Measurements from ENCODE around the gene CTXN3. TPM values are rescaled to one million over a fixed set of nuclear protein-coding genes. Genes with fewer than 3 reads are reported as not detected.

CTXN3 gene
- total RNA-seq, 1 experiment from 2014 or later, result not detected

GRCh38 chr5:127660047-127660733 lies 11.3 kb downstream of the CTXN3 start:
- ChIA-PET CTCF (no interaction called here), POLR2A (no interaction called here)
- no peak for TF ChIP-seq REST (IDR thresholded peaks at IDR 0.05; ENCODE audit: insufficient read depth in 1 of 2, low read depth in 2 of 2, low read length in 1 of 2)
- TF ChIP-seq SIN3A (IDR thresholded peaks at IDR 0.05; ENCODE audit: borderline replicate concordance, insufficient read depth, low read depth, low read length), result no peak
- TF ChIP-seq POLR2AphosphoS5 (IDR thresholded peaks at IDR 0.05; ENCODE audit: low read depth, low read length), result no peak
- no peak for TF ChIP-seq TCF7L2 (IDR thresholded peaks at IDR 0.05; ENCODE audit: low read depth, low read length)
- no peak for TF ChIP-seq CTCF (IDR thresholded peaks at IDR 0.05)
- Histone ChIP-seq H3K4me1 (ENCODE audit: control insufficient read depth, insufficient read depth, low read length) (no peaks in the 10 kb centered on the region), H3K27ac (ENCODE audit: low read length) (no peak overlapping the region), H3K9me3 (ENCODE audit: control insufficient read depth, insufficient read depth, low read depth, low read length) (no peaks in the 10 kb centered on the region), H3K36me3 (ENCODE audit: control insufficient read depth, insufficient read depth, low read length) (no peaks in the 10 kb centered on the region), H3K27me3 (ENCODE audit: control insufficient read depth, insufficient read depth, low read length) (no peaks in the 10 kb centered on the region), H3K4me3 (ENCODE audit: low read depth in 2 of 2, low read length in 2 of 2) (no peak overlapping the region)
- BruUV-seq (replicated peaks), result no TSS peak
- intact Hi-C loops (cut with micrococcal nuclease; ENCODE audit: unreplicated experiment), result no loop called here
- DNase-seq (ENCODE audit: low read depth, low spot score) (no peak), ATAC-seq (no peak)
- in situ Hi-C loops (cut with HindIII; ENCODE audit: low pct_unique_long_range_greater_than_20kb, low sequenced_read_pairs), result no loop called here

GRCh38 chr5:127664093-127664492 lies 15.2 kb downstream of the CTXN3 start:
- H3K27ac ChIP-seq (ENCODE audit: low read length), result no peak overlapping the region
- in situ Hi-C loops (cut with HindIII; ENCODE audit: low pct_unique_long_range_greater_than_20kb, low sequenced_read_pairs) (no loop called here), intact Hi-C loops (cut with micrococcal nuclease; ENCODE audit: unreplicated experiment) (no loop called here)
- no peaks in the 10 kb centered on the region for H3K9me3 ChIP-seq (ENCODE audit: control insufficient read depth, insufficient read depth, low read depth, low read length)
- no peaks in the 10 kb centered on the region for H3K27me3 ChIP-seq (ENCODE audit: control insufficient read depth, insufficient read depth, low read length)
- H3K36me3 ChIP-seq (ENCODE audit: control insufficient read depth, insufficient read depth, low read length), result no peaks in the 10 kb centered on the region
- no peaks in the 10 kb centered on the region for H3K4me1 ChIP-seq (ENCODE audit: control insufficient read depth, insufficient read depth, low read length)
- no TSS peak for BruUV-seq (replicated peaks)
- DNase-seq (ENCODE audit: low read depth, low spot score), result no peak
- CTCF ChIA-PET, result no interaction called here
- H3K4me3 ChIP-seq (ENCODE audit: low read depth in 2 of 2, low read length in 2 of 2), result no peak overlapping the region
- POLR2A ChIA-PET, result interaction anchor here (0.7 kb wide), 1 partner anchor 8 kb away, joined by 3 read pairs; no protein-coding TSS in a partner anchor
- ATAC-seq, result no peak
- TF ChIP-seq REST (IDR thresholded peaks at IDR 0.05; ENCODE audit: insufficient read depth in 1 of 2, low read depth in 2 of 2, low read length in 1 of 2), result no peak
- no peak for TF ChIP-seq CTCF (IDR thresholded peaks at IDR 0.05)
- TF ChIP-seq POLR2AphosphoS5 (IDR thresholded peaks at IDR 0.05; ENCODE audit: low read depth, low read length), result no peak
- TF ChIP-seq SIN3A (IDR thresholded peaks at IDR 0.05; ENCODE audit: borderline replicate concordance, insufficient read depth, low read depth, low read length), result no peak
- no peak for TF ChIP-seq TCF7L2 (IDR thresholded peaks at IDR 0.05; ENCODE audit: low read depth, low read length)

Measured in Panc1 (cell line).